IPS-15b (cell line): ENCODE results near the gene HELZ.

Source experiments
- H3K27me3 ChIP-seq: one replicate; pipeline ENCODE4 v1.6.1; 2013; ENCODE audit warnings: low read length; ENCODE audit not compliant: control insufficient read depth, insufficient read depth
- H3K36me3 ChIP-seq: one replicate; pipeline ENCODE4 v1.6.1; 2013; ENCODE audit warnings: low read length; ENCODE audit not compliant: control insufficient read depth, insufficient read depth
- H3K4me1 ChIP-seq: one replicate; pipeline ENCODE4 v1.6.1; 2013; ENCODE audit warnings: mild to moderate bottlenecking, low read length; ENCODE audit not compliant: control insufficient read depth, insufficient read depth
- H3K4me3 ChIP-seq: one replicate; pipeline ENCODE4 v1.5.1; 2013; ENCODE audit warnings: low read depth, low read length
- H3K9ac ChIP-seq: one replicate; pipeline ENCODE4 v1.6.1; 2013; ENCODE audit warnings: low read depth, mild to moderate bottlenecking, low read length
- H3K9me3 ChIP-seq: one replicate; pipeline ENCODE4 v1.6.1; 2013; ENCODE audit warnings: mild to moderate bottlenecking, low read length; ENCODE audit not compliant: control insufficient read depth, insufficient read depth

The HELZ gene

GRCh38 chr17:67125417-67125816 is 119.6 kb downstream of the HELZ start:
- Histone ChIP-seq H3K4me3 (no peak overlapping the region), H3K9me3 (no peaks in the 10 kb centered on the region), H3K4me1 (no peaks in the 10 kb centered on the region), H3K9ac (no peak overlapping the region), H3K36me3 (no peaks in the 10 kb centered on the region), H3K27me3 (no peaks in the 10 kb centered on the region)

GRCh38 chr17:67124450-67125148 is 120.4 kb downstream of the HELZ start:
- H3K9ac ChIP-seq = no peak overlapping the region
- no peaks in the 10 kb centered on the region for H3K4me1 ChIP-seq
- H3K4me3 ChIP-seq = no peak overlapping the region
- no peaks in the 10 kb centered on the region for H3K36me3 ChIP-seq
- no peaks in the 10 kb centered on the region for H3K9me3 ChIP-seq
- no peaks in the 10 kb centered on the region for H3K27me3 ChIP-seq

GRCh38 chr17:67123699-67124098 is 121.3 kb downstream of the HELZ start:
- Histone ChIP-seq H3K36me3 (no peaks in the 10 kb centered on the region), H3K4me3 (no peak overlapping the region), H3K9me3 (no peaks in the 10 kb centered on the region), H3K9ac (no peak overlapping the region), H3K27me3 (no peaks in the 10 kb centered on the region), H3K4me1 (no peaks in the 10 kb centered on the region)

- H3K27me3 ChIP-seq = no peaks in the 10 kb centered on the region
- no peaks in the 10 kb centered on the region for H3K36me3 ChIP-seq
- H3K9me3 ChIP-seq = no peaks in the 10 kb centered on the region
- H3K4me1 ChIP-seq = no peaks in the 10 kb centered on the region
- H3K4me3 ChIP-seq = no peak overlapping the region
- H3K9ac ChIP-seq = no peak overlapping the region
Measured at GRCh38 chr17:67121316-67121891, 123.6 kb downstream of the HELZ start.

- H3K27me3 ChIP-seq = no peaks in the 10 kb centered on the region
- H3K9me3 ChIP-seq = no peaks in the 10 kb centered on the region
- no peaks in the 10 kb centered on the region for H3K36me3 ChIP-seq
- H3K4me1 ChIP-seq = no peaks in the 10 kb centered on the region
- H3K4me3 ChIP-seq = no peak overlapping the region
- no peak overlapping the region for H3K9ac ChIP-seq
Measured at GRCh38 chr17:67119102-67119501, 125.9 kb downstream of the HELZ start.

GRCh38 chr17:67116045-67116575 is 128.9 kb downstream of the HELZ start:
- Histone ChIP-seq H3K9me3 (no peaks in the 10 kb centered on the region), H3K4me1 (no peaks in the 10 kb centered on the region), H3K36me3 (no peaks in the 10 kb centered on the region), H3K4me3 (no peak overlapping the region), H3K9ac (no peak overlapping the region), H3K27me3 (no peaks in the 10 kb centered on the region)

- Histone ChIP-seq H3K36me3 (no peaks in the 10 kb centered on the region), H3K27me3 (no peaks in the 10 kb centered on the region), H3K9me3 (no peaks in the 10 kb centered on the region), H3K4me3 (no peak overlapping the region), H3K9ac (no peak overlapping the region), H3K4me1 (no peaks in the 10 kb centered on the region)
Measured at GRCh38 chr17:67115401-67115800, 129.6 kb downstream of the HELZ start.

- Histone ChIP-seq H3K4me1 (no peaks in the 10 kb centered on the region), H3K9ac (no peak overlapping the region), H3K27me3 (no peaks in the 10 kb centered on the region), H3K9me3 (no peaks in the 10 kb centered on the region), H3K4me3 (no peak overlapping the region), H3K36me3 (no peaks in the 10 kb centered on the region)
Measured at GRCh38 chr17:67113486-67113885, 131.5 kb downstream of the HELZ start.

- Histone ChIP-seq H3K36me3 (peaks cover 3% of the 10 kb centered on the region), H3K27me3 (no peaks in the 10 kb centered on the region), H3K4me3 (no peak overlapping the region), H3K9ac (no peak overlapping the region), H3K4me1 (no peaks in the 10 kb centered on the region), H3K9me3 (no peaks in the 10 kb centered on the region)
Measured at GRCh38 chr17:67111808-67112207, 133.2 kb downstream of the HELZ start.

- Histone ChIP-seq H3K4me1 (no peaks in the 10 kb centered on the region), H3K36me3 (peaks cover 3% of the 10 kb centered on the region), H3K9me3 (no peaks in the 10 kb centered on the region), H3K27me3 (no peaks in the 10 kb centered on the region), H3K9ac (no peak overlapping the region), H3K4me3 (no peak overlapping the region)
Measured at GRCh38 chr17:67111327-67111726, 133.7 kb downstream of the HELZ start.

- no peaks in the 10 kb centered on the region for H3K27me3 ChIP-seq
- no peak overlapping the region for H3K4me3 ChIP-seq
- H3K9ac ChIP-seq = no peak overlapping the region
- H3K36me3 ChIP-seq = peaks cover 3% of the 10 kb centered on the region
- H3K4me1 ChIP-seq = no peaks in the 10 kb centered on the region
- H3K9me3 ChIP-seq = no peaks in the 10 kb centered on the region
Measured at GRCh38 chr17:67110619-67111018, 134.4 kb downstream of the HELZ start.

- H3K36me3 ChIP-seq = peaks cover 3% of the 10 kb centered on the region
- no peaks in the 10 kb centered on the region for H3K4me1 ChIP-seq
- no peaks in the 10 kb centered on the region for H3K27me3 ChIP-seq
- no peak overlapping the region for H3K9ac ChIP-seq
- no peak overlapping the region for H3K4me3 ChIP-seq
- H3K9me3 ChIP-seq = no peaks in the 10 kb centered on the region
Measured at GRCh38 chr17:67109111-67109510, 135.9 kb downstream of the HELZ start.
